ENCODE data around the gene HOXA9. TPM values are rescaled to one million over a fixed set of nuclear protein-coding genes. Genes with fewer than 3 reads are reported as not detected.

Gene HOXA9
- total and polyA plus RNA-seq, 2 of the 8 experiments (the other 6 are each of a cell fraction or from before 2014, with no cell fraction given) = not detected

DNA sequence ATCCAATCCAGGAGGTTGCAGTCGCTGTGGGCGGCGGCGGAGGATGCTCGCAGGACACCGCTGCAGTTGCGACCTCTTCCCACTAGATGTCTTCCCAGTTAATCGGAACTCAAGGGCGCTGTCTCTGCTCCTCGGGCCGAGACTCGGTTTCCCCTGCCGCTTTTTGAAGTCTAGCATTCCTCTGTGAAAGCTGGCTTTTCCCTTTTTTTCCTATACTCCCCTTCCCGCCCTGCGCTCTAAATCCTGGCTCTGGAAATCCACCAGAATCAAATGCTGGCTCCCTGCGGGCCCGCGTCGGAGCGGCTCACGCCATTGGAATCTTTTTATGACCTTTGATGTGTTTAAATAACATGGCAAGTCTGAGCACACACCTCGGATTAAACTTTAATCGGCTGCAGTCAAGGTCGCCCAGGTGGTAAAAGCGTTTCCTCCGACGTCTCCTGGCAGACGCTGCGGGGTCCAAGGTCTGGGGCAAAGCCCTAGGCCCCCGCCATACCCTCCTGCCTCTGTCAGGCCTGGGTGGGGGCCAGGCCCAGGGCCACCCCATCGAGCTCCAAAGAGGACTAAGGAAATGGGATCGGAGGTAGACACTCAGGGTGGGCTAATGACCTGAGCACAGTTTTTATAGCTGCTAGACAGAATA, 45.2 kb upstream of the HOXA9 start (continued):
- TF ChIP-seq GTF2F1 (IDR thresholded peaks at IDR 0.05; ENCODE audit: borderline replicate concordance, low read depth, low read length) (no peak), RFX5 (IDR thresholded peaks at IDR 0.05; ENCODE audit: borderline replicate concordance, low read depth, low read length) (no peak), KDM1A (IDR thresholded peaks at IDR 0.05; ENCODE audit: borderline replicate concordance, low read length) (no peak), TCF12 (IDR thresholded peaks at IDR 0.05; ENCODE audit: low read depth, low read length) (0 out of 2 replicates have a peak, but pooled peaks have one; percentile 34), BACH1 (IDR thresholded peaks at IDR 0.05; ENCODE audit: low read length) (no peak), SAP30 (IDR thresholded peaks at IDR 0.05; ENCODE audit: insufficient read depth, insufficient replicate concordance, low read length) (no peak), TEAD4 (IDR thresholded peaks at IDR 0.05; ENCODE audit: low read depth, low read length) (0 out of 2 replicates have a peak, but pooled peaks have one; percentile 4), CREB1 (IDR thresholded peaks at IDR 0.05) (0 out of 2 replicates have a peak, but pooled peaks have one; percentile 9)
- TF ChIP-seq, protein P1, sequence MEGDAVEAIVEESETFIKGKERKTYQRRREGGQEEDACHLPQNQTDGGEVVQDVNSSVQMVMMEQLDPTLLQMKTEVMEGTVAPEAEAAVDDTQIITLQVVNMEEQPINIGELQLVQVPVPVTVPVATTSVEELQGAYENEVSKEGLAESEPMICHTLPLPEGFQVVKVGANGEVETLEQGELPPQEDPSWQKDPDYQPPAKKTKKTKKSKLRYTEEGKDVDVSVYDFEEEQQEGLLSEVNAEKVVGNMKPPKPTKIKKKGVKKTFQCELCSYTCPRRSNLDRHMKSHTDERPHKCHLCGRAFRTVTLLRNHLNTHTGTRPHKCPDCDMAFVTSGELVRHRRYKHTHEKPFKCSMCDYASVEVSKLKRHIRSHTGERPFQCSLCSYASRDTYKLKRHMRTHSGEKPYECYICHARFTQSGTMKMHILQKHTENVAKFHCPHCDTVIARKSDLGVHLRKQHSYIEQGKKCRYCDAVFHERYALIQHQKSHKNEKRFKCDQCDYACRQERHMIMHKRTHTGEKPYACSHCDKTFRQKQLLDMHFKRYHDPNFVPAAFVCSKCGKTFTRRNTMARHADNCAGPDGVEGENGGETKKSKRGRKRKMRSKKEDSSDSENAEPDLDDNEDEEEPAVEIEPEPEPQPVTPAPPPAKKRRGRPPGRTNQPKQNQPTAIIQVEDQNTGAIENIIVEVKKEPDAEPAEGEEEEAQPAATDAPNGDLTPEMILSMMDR (IDR thresholded peaks at IDR 0.05; ENCODE audit: control extremely low read depth in 1 of 3, insufficient read depth in 1 of 3, low read depth in 1 of 3, low read length in 3 of 3) = peak; percentile 74 to 81 (median 80)

Data from H1 (cell line).